Measurements from ENCODE around the gene RGS19. TPM values are rescaled to one million over a fixed set of nuclear protein-coding genes. Genes with fewer than 3 reads are reported as not detected.

RGS19 gene
- total RNA-seq, 2 donors from 2014 or later: 9.1 to 14.5 TPM

DNA sequence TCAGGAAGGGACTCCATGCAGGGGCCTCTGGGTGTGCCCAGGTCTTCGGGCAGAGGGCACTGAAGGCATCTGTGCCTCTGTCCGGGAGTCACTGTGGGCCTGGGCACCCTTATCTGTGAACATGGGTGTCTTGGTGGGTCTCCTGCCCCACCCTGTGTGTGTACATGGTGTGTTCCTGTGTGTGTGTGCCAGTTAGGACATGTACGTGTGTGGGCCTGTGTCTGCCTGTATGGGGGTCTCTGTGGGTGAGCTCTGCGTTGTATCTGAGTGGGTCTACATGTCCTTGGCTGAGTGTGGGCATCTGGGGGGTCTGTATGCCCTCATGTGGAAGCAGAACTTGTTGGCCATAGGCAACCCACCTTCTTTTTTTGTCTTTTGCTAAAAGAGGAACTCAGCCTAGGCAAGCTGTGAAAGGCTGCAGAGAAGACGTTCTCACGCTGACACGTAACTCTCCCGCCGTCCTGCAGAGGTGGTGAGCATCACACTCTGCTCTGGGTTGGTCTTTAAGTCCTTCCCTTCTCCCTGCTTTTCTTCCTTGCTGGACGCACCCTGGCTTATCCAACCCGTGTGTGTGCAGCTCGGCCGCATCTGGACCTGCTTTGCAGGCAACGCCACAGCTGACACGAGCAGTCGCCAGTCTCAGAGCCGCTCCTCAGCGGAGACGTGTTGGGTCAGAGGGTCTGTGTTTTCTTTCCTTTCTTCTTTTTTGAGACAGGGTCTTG lies 28.6 kb upstream of the RGS19 start:
- WGBS, 2 donors: 62 to 66% methylated on average over 17 to 19 of the region's 19 CpGs
- no peak for DNase-seq
- intact Hi-C loops (cut with DNase I): no loop called here
- H3K4me1 ChIP-seq: no peaks in the 10 kb centered on the region
- H3K4me3 ChIP-seq: no peak overlapping the region
- no peaks in the 10 kb centered on the region for H3K9me3 ChIP-seq
- H3K27me3 ChIP-seq: no peaks in the 10 kb centered on the region
- ATAC-seq: no peak
- H3K36me3 ChIP-seq (replicated peaks in 1 of 2; ENCODE audit: insufficient read depth in 1 of 2, low read depth in 2 of 2): no peaks in the 10 kb centered on the region
- TF ChIP-seq POLR2A (IDR thresholded peaks at IDR 0.05): no peak
- no peak for TF ChIP-seq CTCF (IDR thresholded peaks at IDR 0.05)
- no peak overlapping the region for H3K27ac ChIP-seq

DNA sequence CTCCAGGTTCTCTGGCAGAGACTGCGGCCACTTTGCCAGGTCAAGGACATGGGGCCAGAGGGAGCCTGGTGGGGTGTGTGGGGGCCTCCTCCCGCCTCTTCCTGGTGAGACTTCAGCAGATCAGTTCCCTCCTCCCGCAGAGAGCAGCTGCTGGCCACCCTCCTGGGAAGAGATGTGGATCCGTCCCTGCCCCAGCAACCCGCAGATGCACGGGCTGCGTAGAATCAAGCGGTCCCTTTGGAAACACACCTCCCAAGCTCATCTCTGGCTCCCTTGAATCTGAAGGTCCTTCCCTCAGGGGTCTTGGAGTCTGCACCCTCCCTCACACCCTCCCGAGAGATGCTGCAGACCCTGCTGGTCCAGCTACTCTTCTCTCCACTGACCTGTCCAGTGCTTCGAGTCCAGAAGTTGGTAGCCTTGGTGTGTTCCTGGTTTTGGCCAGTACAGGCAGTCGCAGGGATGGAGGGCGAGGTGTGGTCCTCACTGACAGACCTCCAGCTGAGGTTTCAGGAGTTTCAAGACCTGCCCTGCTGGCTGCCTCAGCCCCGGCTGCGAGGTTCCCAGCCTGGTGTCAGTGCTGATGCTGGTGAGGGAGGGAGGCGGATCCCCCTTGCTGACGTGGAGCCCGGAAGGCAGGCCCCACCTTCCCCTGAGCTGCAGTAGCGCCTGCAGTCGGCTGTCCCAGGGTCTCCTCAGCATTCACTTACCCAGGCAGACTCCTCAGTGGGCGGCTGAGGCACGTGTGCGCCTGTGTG lies 27.8 kb upstream of the RGS19 start, which contains the start of gene NPBWR2:
NPBWR2 (minus strand) TSS at position 585 of the 755 bp plus-strand sequence. CDS start 734 bp downstream, outside the sequence.
- Histone ChIP-seq H3K27ac (no peak within 1 kb of the TSS), H3K36me3 (replicated peaks in 1 of 2; ENCODE audit: insufficient read depth in 1 of 2, low read depth in 2 of 2) (no peaks in the 10 kb centered on the region), H3K4me3 (no peak within 1 kb of the TSS), H3K9me3 (no peaks in the 10 kb centered on the region), H3K4me1 (peaks cover 7% of the 10 kb centered on the region), H3K27me3 (no peaks in the 10 kb centered on the region)
- TF ChIP-seq POLR2A (IDR thresholded peaks at IDR 0.05) (no peak), CTCF (IDR thresholded peaks at IDR 0.05) (no peak)
- ATAC-seq (no peak), DNase-seq (peak in 2 of 4 donors; percentile 4 to 9)
- 59 to 75% methylated on average over 6 to 22 of the region's 22 CpGs for WGBS, 2 donors
- intact Hi-C loops (cut with DNase I): no loop called here

DNA sequence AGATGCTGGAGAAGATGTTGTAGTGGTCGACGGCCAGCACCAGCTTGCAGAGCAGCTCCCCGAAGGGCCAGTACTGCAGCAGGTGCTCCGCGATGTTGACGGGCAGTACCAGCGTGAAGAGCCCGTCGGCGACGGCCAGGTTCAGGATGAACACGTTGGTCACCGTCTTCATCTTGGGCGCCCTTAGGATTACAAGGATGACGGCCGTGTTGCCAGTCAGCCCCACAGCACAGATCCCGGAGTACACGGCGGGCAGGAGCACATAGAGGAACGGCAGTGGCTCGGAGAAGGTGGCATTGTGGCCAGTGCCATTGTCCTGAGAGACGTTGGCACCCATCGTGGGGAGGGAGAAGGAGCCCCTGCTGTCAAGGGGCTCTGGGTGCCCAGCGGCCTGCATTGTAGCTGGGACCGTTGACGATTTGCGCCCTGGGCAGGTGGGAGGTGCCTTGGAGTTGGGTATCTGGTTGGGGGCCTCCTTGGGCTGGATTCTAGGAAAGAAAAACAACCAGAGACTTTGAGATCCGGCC lies 27.2 kb upstream of the RGS19 start:
- no peak overlapping the region for H3K27ac ChIP-seq
- no peak for ATAC-seq
- no peaks in the 10 kb centered on the region for H3K36me3 ChIP-seq (replicated peaks in 1 of 2; ENCODE audit: insufficient read depth in 1 of 2, low read depth in 2 of 2)
- TF ChIP-seq POLR2A (IDR thresholded peaks at IDR 0.05): no peak
- DNase-seq: peak in 1 of 4 donors; percentile 4
- 81 to 83% methylated on average over 26 to 27 of the region's 28 CpGs for WGBS, 2 donors
- H3K27me3 ChIP-seq: peaks cover 0 to 4% of the 10 kb centered on the region in 2 donors
- no peaks in the 10 kb centered on the region for H3K9me3 ChIP-seq
- H3K4me3 ChIP-seq: no peak overlapping the region
- intact Hi-C loops (cut with DNase I): no loop called here
- H3K4me1 ChIP-seq: peaks cover 12% of the 10 kb centered on the region

GRCh38 chr20:64105846-64106434 lies 26.6 kb upstream of the RGS19 start:
- H3K9me3 ChIP-seq: no peaks in the 10 kb centered on the region
- TF ChIP-seq POLR2A (IDR thresholded peaks at IDR 0.05): no peak
- no peak for TF ChIP-seq CTCF (IDR thresholded peaks at IDR 0.05)

More at GRCh38 chr20:64105846-64106434, 26.6 kb upstream of the RGS19 start:
- no peak overlapping the region for H3K4me3 ChIP-seq
- intact Hi-C loops (cut with DNase I): no loop called here
- H3K27ac ChIP-seq: no peak overlapping the region
- WGBS, 2 donors: 78 to 83% methylated on average over 17 to 39 of the region's 39 CpGs
- no peak for ATAC-seq
- H3K4me1 ChIP-seq: peaks cover 12% of the 10 kb centered on the region
- H3K36me3 ChIP-seq (replicated peaks in 1 of 2; ENCODE audit: insufficient read depth in 1 of 2, low read depth in 2 of 2): no peaks in the 10 kb centered on the region
- DNase-seq: peak in 1 of 4 donors; percentile 3
- H3K27me3 ChIP-seq: peaks cover 0 to 6% of the 10 kb centered on the region in 2 donors

Measured in body of pancreas (tissue), 4 donors.